H1 (cell line): ENCODE results near the gene CIROP. TPM values are rescaled to one million over a fixed set of nuclear protein-coding genes. Genes with fewer than 3 reads are reported as not detected.

Source experiments
- CEBPB ChIP-seq: IDR thresholded peaks from 2 replicates; pipeline ENCODE4 v1.6.1; 2012; ENCODE audit warnings: low read depth, low read length
- EP300 ChIP-seq, 2 experiments: IDR thresholded peaks; 1 replicate in 1 of 2; 2 replicates in 1 of 2; pipeline ENCODE4 v1.6.1; 2011 to 2012; ENCODE audit warnings: low read depth in 2 of 2, low read length in 2 of 2, mild to moderate bottlenecking in 2 of 2, borderline replicate concordance in 1 of 2, inconsistent platforms in 1 of 2, moderate library complexity in 1 of 2
- HDAC6 ChIP-seq: IDR thresholded peaks from one replicate; pipeline ENCODE4 v1.7.1; 2012; ENCODE audit warnings: low read depth, mild to moderate bottlenecking, inconsistent platforms, low read length, moderate library complexity
- TAF1 ChIP-seq: IDR thresholded peaks from 2 replicates; pipeline ENCODE4 v1.6.1; 2011; ENCODE audit warnings: mild to moderate bottlenecking, low read depth, low read length
- TBP ChIP-seq: IDR thresholded peaks from 2 replicates; pipeline ENCODE4 v1.6.1; 2011; ENCODE audit warnings: low read depth, low read length, improper control_type of control experiment
- YY1 ChIP-seq: IDR thresholded peaks from 2 replicates; pipeline ENCODE4 v1.6.1; 2011; ENCODE audit warnings: low read depth, mild to moderate bottlenecking, low read length
- polyA plus RNA-seq, 7 experiments: library from polyadenylated mRNA; depleted of rRNA in 3 of 7; stranded (reverse) in 5 of 7; unstranded in 2 of 7; fragments of >200 nt in 5 of 7; fragments of 200-250 nt in 2 of 7; gene quantifications; 1 replicate in 5 of 7; 2 replicates in 1 of 7; 4 replicates in 1 of 7; pipeline versions ENCODE4 v1.2.1 to v1.2.3, GENCODE V29; 2011 to 2013; ENCODE audit warnings: missing spikeins in 2 of 7, mixed read lengths in 2 of 7
- total RNA-seq: library from RNA; stranded (reverse); fragmentation: NEBNext Ultra II Directional; extraction: Animal tissue kit (Norgen Biotek cat#: 25700); gene quantifications from 2 replicates; pipeline ENCODE4 v1.2.1, GENCODE V29; 2021

The CIROP gene
- total and polyA plus RNA-seq, 2 of the 8 experiments (the other 6 are each of a cell fraction or from before 2014, with no cell fraction given), result 0.06 TPM; not detected in 1

DNA sequence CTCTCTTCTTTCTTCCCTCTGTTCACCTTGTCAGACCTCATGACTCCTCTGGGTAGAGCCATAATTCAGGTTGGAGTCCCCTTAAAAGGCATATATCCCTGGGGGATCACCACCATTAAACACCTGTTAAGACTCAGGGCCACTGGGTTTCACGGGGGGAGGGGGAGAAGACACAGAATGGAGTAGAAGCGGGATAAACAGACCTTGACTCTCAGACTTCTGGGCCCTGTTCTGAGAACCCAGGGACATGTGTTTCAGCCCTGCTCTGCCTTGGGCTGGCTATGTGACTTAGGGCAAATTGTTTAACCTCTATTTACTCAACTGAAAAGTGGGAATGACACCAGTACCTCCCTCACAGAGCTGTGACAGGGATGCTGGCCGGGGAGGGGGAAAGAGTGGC lies 52.1 kb downstream of the CIROP start (continued):
- no peak for TF ChIP-seq CEBPB
- TF ChIP-seq YY1, result no peak
- no peak for TF ChIP-seq TAF1
- no peak for TF ChIP-seq TBP
- TF ChIP-seq EP300 (IDR thresholded peaks at IDR 0.05; ENCODE audit: borderline replicate concordance in 1 of 2, low read depth in 2 of 2, low read length in 2 of 2), result no peak
- TF ChIP-seq HDAC6, result no peak
